ENCODE measurements around the gene RHPN2.
"Not testable (repeated sequence)": the region's sequence is repeated elsewhere in the genome, so short reads cannot be mapped to it uniquely, and the experiment has no call there.

DNA sequence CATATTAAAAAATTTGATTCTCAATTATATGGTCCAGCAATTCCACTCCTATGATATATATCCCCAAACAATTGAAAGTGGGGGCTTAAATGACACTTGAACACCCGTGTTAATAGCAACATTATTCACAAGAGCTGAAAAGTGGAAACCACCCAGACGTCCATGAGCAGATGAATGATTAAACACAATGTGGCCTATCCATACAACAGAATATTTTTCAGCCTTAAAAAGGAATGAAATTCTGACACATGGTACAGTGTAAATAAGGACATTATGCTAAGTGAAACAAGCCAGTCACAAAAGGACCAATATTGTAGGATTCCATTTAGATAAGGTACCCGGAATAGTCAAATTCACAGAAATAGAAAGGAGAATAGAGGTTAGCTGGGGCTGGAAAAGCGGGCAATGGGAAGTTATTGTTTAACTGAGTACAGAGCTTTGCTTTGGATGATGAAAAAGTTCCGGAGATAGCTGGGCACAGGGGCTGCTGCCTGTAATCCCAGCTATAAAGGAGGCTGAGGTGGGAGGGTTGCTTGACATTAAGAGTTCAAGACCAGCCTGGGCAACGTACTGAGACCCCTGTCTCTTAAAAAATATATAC, 61.2 kb downstream of the RHPN2 start:
- TF ChIP-seq, protein P1, sequence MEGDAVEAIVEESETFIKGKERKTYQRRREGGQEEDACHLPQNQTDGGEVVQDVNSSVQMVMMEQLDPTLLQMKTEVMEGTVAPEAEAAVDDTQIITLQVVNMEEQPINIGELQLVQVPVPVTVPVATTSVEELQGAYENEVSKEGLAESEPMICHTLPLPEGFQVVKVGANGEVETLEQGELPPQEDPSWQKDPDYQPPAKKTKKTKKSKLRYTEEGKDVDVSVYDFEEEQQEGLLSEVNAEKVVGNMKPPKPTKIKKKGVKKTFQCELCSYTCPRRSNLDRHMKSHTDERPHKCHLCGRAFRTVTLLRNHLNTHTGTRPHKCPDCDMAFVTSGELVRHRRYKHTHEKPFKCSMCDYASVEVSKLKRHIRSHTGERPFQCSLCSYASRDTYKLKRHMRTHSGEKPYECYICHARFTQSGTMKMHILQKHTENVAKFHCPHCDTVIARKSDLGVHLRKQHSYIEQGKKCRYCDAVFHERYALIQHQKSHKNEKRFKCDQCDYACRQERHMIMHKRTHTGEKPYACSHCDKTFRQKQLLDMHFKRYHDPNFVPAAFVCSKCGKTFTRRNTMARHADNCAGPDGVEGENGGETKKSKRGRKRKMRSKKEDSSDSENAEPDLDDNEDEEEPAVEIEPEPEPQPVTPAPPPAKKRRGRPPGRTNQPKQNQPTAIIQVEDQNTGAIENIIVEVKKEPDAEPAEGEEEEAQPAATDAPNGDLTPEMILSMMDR (conservative IDR thresholded peaks at IDR 0.05), result not testable (repeated sequence)
- TF ChIP-seq EZH2 (IDR thresholded peaks at IDR 0.05; ENCODE audit: low read depth), result not testable (repeated sequence)
